ENCODE measurements around the gene P2RX2.

The P2RX2 gene

GRCh38 chr12:132624910-132625630 lies 6.5 kb downstream of the P2RX2 start:
- DNase-seq (ENCODE audit: low spot score) = no peak
- no peak for TF ChIP-seq CTCF (IDR thresholded peaks at IDR 0.05; ENCODE audit: extremely low read depth, insufficient read depth, missing control alignments)
- in situ Hi-C loops (cut with MboI; ENCODE audit: low pct_unique_long_range_greater_than_20kb, low sequenced_read_pairs, unreplicated experiment) = loop anchor here (25.0 kb wide), 1 partner anchor 213 kb away; no protein-coding TSS in a partner anchor

- in situ Hi-C loops (cut with MboI; ENCODE audit: low pct_unique_long_range_greater_than_20kb, low sequenced_read_pairs, unreplicated experiment) = no loop called here
Observed at GRCh38 chr12:132625731-132626430, 7.3 kb downstream of the P2RX2 start.

GRCh38 chr12:132629330-132629729 lies 10.8 kb downstream of the P2RX2 start:
- no peak for TF ChIP-seq CTCF (IDR thresholded peaks at IDR 0.05; ENCODE audit: extremely low read depth, insufficient read depth, missing control alignments)
- no peak for DNase-seq (ENCODE audit: low spot score)
- in situ Hi-C loops (cut with MboI; ENCODE audit: low pct_unique_long_range_greater_than_20kb, low sequenced_read_pairs, unreplicated experiment) = no loop called here

More at GRCh38 chr12:132625731-132626430, 7.3 kb downstream of the P2RX2 start:
- DNase-seq (ENCODE audit: low spot score) = no peak
- no peak for TF ChIP-seq CTCF (IDR thresholded peaks at IDR 0.05; ENCODE audit: extremely low read depth, insufficient read depth, missing control alignments)

DNA sequence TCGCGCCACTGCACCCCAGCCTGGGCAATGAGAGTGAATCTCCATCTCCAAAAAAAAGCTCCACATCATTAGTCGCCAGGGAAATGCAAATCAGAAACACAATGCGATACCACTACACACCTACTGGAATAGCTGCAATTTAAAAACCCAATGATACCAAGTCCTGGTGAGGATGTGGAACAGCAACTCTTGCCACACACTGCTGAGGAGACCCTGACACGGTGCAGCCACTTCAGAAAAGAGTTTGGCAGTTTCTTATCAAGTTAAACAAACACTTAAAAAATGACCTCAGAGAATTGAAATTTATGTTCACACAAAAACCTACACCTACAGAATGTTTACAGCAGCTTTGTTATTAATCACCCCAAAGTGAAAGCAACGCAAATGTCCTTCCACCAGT lies 12.1 kb downstream of the P2RX2 start:
- in situ Hi-C loops (cut with MboI; ENCODE audit: low pct_unique_long_range_greater_than_20kb, low sequenced_read_pairs, unreplicated experiment) = no loop called here

GRCh38 chr12:132631666-132632065 lies 13.1 kb downstream of the P2RX2 start:
- DNase-seq (ENCODE audit: low spot score) = no peak
- in situ Hi-C loops (cut with MboI; ENCODE audit: low pct_unique_long_range_greater_than_20kb, low sequenced_read_pairs, unreplicated experiment) = no loop called here
- TF ChIP-seq CTCF (IDR thresholded peaks at IDR 0.05; ENCODE audit: extremely low read depth, insufficient read depth, missing control alignments) = no peak

More for the DNA sequence above, 12.1 kb downstream of the P2RX2 start:
- no peak for TF ChIP-seq CTCF (IDR thresholded peaks at IDR 0.05; ENCODE audit: extremely low read depth, insufficient read depth, missing control alignments)
- no peak for DNase-seq (ENCODE audit: low spot score)

GRCh38 chr12:132632521-132633228 lies 14.1 kb downstream of the P2RX2 start:
- DNase-seq (ENCODE audit: low spot score) = no peak
- no peak for TF ChIP-seq CTCF (IDR thresholded peaks at IDR 0.05; ENCODE audit: extremely low read depth, insufficient read depth, missing control alignments)
- in situ Hi-C loops (cut with MboI; ENCODE audit: low pct_unique_long_range_greater_than_20kb, low sequenced_read_pairs, unreplicated experiment) = no loop called here
